Measurements from ENCODE around the gene TBXAS1.

TBXAS1 gene

DNA sequence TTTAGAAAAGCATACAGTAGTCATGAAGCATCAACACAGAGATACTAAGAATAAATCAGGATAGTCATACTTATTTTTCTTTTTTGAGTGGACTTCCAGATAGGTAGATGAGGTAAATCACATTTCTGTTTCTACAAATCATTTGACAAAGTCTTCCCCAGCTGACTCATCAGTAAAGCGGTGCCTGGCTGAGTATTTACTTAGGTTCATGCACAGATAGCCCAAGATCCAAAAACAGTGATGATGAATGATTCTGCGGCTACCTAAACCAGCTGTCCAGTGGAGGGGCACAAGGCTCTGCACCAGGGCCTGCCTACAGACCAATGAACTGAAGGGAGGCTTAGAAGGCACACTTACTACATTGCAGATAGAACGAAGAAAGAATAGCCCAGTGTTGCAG is 120.6 kb downstream of the TBXAS1 start:
- no peak for DNase-seq

DNA sequence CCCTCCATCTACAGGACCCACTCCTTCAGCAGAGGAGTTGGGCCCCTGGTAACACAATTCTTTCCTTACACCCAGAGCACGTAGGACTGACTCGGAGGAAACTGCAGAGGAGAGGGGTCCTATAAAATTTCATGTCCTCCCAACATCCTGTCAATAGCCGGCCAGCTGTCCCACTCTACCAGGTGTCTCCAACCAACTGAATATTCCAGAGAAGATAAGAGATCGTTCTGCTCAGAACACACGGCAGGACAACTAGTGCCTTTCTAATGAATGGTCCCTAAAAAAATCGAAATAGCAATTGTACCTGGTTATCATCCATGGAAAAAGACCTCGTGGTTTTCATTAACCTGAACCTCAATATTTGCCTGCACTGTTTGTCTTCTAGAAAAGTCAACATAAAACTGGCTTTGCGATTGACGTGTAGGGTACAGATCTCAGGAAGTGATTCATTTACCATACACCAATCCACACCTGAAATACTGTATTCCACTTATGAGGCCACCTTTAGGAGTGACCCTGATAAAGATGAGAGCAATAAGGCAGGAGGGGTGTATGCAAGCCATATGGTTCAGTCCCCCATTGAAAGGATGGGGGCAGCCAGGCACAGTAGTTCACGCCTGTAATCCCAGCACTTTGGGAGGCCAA is 121.9 kb downstream of the TBXAS1 start:
- DNase-seq: no peak

DNA sequence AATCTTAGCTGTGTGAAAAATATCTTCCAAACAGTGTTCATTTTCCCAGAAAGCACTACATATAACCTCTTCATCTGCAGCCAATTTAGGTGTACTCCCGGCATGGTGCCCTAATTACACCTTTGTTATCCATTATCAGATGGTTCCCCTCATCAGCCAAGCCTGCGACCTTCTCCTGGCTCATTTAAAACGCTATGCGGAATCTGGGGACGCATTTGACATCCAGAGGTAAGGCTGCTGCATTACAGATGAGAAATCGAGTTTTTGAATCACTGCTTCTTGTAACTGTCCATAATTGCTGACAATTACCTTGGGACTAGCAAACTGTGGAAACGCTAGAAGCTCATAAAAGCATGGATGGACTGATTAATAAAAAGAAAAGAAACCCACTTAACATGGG is 124.2 kb downstream of the TBXAS1 start:
- no peak for DNase-seq

DNA sequence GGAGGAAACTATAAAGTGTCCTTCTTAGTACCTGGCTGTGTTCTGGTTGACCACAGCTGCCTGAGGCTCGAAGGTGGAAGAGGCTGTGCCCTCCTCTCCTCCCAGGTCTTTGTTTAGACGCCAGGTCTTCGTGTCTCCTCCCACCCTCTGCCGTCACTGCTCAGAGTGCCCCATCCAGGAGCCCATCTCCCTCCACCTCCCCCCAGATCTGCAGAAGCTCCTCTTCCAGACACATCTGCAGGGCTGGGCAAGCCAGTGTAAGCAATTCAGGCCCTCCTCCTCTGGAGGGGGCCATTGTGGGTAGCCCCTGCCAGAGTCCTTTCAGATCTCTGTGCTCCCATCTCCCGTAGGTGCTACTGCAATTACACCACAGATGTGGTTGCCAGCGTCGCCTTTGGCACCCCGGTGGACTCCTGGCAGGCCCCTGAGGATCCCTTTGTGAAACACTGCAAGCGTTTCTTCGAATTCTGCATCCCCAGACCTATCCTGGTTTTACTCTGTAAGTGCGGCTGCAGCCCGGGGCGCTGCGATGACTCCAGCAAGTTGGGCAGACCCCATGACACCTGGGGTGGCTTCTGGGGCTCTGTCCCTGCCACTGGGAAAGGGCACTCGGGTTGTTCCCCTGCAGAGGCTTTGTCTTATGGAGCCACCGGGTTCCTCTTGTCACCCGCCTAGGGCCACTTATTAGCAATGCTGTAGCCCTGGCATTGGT is 126.2 kb downstream of the TBXAS1 start:
- no peak for DNase-seq

DNA sequence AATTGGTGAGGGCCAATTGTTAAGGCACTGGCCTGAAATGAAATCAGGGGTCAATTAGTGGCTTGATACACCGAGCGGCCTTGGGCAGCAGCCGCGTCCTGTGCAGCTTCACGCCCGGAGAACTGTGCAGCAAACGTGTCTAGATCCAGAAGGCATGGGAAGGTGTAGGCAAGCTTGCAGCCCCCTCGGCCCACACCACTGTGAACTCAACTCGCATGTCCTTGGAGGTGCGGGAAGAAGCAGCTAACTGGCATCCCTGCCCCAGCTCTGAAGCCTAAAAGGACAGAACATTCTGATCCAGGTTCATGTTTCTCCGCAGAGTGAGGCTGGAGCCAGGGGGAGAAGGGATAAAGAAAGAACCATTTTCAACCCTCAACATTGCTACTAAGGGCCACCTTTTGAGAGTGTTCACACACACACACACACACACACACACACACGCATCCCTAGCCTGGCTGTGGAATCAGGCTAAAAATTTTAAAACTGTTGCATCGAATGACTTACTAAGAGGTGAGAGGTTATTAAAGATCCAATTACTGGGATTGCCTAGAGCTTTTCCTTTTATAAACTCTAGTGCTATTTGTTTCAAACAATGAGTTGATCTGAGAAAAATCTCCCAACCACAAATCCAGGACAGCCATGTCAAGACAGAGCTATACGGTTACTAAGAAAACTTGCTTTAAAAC is 129.7 kb downstream of the TBXAS1 start:
- DNase-seq: no peak

DNA sequence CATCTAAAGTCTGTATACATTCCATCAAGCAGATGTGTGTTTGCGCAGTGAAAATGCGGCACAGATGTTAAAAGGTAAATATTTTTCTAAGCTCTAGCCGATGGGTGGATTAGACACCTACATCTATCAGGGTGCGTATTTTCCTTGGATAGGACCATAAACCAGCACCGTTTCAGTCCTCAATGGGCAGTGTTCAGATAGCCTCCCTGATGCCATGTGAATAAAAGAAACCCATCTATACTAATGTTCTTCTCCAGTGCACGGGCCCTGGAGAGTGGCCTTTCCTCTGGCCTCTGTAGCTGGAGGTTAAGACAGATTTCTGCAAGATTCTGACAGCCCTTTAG is 130.2 kb downstream of the TBXAS1 start:
- DNase-seq: no peak

DNA sequence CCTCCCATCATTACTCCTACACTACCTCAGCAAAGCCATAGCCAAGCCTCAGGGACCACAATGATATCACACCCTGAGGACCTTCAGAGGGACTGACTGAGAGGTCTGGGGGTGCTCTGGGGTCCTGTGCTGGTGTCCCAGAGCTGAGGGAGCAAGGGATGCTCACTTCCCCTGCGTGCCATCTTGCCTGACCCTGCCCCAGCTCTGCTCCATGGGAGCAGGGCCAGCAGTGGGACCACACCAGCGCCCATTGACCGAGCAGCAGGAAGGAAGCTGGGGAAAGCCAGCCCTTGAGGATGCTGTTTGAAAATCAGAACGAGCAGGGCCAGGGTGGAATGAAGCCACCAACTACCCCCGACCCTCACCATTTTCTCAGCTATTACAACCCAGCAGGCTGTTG is 130.7 kb downstream of the TBXAS1 start:
- no peak for DNase-seq

DNA sequence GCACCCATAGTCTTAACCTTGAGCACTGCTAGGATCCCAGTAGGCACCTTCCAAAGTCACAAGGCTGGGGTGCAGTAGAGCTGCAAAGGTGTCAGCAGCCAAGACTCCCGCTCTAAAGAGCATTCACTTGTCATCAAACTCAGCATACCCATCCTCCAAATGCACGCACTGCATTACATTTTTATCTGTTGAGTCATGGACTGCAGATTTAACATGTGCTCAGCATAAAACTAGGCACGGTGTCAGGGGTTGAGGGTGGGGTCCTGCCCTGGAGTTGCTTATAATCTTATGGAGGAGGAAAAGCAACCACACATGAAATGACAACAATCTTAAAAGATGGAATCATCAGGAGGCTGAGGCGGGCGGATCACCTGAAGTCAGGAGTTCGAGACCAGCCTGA is 131.1 kb downstream of the TBXAS1 start:
- no peak for DNase-seq

DNA sequence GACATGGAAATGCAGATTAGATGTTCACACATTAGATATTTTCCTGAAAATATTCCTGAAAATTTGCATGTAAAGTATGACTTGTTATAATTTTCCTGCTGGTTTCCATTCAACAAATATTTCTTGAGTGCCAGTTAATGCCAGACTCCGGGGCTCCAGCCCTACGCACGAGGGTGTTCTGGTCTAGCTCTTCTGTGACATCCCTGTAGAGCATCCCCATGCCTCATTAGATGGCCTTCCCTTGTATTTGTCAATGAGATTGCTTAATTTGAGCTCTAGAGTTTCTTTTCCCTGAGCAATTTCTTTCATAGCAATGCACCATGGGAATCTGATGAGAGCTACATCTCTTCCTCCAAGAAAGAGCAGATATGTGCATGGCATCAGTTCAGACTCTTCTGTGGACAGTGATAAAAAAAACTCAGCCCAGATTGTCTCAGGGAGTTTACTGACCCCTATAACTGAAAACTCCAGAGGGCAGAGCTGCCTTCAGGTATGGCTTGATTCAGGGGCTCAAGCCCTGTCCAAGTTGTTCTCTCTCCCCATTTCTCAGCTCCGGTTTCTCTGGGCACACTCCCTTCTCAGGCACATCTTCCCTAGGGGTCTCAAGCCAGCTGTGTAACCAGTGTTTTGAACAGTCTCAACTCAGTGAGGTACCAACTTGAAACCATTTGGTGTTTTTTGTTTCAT is 137.0 kb downstream of the TBXAS1 start:
- no peak for DNase-seq

DNA sequence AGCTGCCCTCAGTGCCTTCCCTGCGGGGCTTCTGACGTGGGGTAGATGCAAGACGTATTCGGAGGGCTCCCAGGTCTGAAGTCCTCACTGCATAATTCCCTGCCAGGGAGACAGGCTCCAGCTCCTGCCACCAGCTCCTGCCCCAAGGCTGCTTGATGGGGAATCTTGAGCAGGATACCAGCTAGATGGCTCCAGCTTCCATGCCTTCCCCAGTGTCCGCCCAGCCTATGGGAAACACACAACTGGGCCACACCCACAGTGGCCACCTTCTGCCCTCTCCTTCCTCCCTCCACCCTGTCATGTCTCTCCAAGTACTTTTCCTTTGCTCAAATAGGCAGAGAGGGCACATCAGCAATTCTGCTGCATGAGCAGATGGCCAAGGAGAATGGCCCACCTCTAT is 137.9 kb downstream of the TBXAS1 start:
- no peak for DNase-seq

DNA sequence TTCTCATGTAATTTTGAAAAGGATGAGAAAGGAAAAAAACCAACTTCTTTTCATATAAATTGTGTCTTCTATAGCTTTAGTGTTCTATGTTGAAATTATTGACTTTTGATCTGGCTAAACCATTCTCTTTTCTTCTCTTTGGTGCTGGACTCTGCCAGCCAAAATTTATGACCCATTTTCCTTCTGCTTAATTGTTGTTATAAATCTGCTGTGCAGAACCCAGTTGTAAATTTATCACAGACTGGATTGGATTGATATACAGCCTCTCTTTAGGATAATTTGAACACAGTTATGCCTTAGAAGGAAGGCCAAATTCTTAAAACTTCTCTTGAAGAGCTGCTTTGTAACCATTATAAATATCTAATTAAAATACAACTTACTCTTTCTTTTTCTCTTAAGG is 139.9 kb downstream of the TBXAS1 start:
- DNase-seq: no peak

DNA sequence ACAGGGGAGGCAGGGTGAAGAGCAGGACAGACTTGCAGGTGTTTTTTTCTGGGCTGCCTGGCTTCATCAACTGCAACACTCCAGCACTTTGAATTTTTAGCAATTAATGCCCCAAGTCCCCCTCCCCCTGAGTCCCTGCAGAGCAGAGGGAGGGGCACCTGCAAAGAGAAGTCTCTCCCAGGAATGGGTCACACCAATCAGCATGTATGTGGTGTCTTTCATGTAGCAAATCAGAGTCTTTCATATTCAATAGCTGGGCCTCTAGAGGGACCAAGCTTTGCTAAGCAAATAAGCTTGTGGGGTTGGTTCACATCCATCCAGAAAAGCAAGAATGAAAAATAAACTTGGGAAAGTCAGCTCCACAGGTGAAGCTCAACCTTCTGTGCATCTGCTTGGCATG is 143.0 kb downstream of the TBXAS1 start:
- no peak for DNase-seq

DNA sequence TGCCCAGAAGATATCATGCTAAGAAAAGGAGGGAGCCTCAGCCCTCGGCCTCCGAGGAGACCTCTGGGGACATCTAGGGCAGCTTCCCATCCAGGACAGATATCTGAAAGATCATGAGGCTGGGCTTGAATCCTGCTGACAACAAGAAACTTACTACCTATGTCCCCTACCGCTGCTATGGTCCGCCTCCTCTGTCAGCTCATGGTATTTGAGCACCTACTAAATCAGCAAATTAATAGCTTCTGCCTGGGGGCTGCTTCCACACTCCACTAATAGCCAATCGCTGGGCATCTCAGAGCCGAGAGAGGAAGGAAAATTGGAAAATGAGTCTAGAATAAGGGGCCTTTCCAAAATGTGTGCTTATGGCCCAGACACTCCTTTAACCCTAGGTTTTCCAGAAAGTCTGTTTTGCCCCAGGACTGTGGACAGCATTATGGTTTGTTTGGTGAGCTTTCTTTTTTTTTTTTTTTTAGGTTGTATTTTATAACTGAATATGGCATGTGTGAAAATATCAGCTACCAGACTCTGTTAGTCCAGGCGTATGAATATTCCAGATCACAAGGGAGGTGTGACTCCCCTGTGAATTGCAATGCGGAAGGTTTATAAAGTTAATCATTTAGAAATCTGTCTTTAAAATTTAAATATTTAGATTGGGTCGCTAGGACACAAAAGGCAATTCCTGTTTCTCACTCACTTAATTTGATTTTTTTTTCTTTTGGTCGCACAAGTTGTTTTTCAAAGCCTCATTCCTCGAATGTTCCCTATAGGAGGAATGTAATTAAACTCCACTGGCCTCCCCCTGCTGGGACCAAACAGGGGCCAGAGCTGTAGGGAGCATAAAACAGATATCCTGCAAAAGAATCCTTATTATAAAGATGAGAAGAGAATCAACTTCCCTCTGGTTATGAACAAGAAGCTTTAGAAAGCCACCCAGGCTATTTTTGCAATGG is 144.3 kb downstream of the TBXAS1 start:
- no peak for DNase-seq

DNA sequence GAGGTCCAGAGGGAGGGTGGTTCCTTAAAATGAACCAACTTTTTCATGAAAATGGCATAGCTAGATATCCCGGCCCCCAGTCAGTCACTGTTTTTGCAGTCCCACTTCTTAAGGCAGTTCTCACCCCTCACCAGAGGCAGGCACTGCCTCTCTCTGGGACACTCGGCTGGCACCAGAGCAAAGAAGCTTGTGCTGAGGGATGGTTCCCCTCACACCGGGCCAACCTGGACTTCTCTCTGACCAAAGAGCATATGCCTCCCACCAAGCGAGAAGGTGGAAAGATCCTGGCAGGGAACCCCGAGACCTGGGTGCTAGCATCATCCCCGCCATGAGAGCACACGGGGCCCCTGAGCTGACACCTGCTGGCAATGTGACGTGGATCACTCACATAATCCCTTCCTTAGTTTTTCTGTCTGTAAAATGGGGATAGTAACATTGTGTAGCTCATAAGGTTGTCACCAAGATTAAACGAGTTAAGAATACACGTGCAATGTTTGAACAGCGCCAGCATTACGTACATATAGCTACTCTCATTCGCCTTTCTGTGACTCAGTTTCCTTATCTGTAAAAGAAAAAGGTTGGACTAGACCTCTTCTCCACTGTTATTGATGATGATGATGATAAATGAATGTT is 145.2 kb downstream of the TBXAS1 start:
- no peak for DNase-seq

DNA sequence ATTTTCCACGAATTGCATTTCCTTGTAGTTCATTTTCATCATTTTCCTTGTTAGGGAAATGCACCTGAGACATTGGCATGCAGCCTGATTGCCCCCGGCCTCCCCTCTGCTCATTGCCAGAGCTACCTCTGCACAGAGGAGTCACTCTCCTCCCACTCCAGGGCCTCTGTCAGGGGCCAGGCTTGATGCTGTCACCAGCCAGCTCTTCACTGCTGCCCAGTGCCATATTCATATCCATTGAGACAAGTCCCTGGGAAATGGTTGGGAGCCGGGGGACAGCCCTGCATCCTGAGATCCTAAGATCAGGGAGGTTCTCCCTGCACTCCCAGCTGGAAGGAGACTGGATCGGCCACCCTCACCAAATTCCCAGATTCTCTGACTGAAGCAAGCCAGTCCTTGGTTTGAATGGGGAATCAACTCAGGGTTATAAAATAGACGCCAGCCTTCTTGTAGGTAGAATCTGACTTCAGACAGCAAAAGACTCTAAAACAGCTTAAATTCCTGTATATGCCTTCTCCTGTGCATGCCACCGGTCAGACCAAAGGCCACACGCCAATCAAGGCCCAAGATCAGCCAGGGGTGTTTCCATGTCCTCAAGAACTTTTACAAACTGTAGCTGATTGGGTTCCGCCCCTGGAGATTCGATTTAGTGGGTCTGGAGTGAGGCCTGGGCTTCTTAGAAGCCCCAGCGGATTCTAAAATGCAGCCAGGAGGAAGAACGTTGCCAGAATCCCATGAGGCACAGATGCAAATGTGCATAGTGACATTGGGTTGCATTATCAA is 147.2 kb downstream of the TBXAS1 start:
- no peak for DNase-seq

DNA sequence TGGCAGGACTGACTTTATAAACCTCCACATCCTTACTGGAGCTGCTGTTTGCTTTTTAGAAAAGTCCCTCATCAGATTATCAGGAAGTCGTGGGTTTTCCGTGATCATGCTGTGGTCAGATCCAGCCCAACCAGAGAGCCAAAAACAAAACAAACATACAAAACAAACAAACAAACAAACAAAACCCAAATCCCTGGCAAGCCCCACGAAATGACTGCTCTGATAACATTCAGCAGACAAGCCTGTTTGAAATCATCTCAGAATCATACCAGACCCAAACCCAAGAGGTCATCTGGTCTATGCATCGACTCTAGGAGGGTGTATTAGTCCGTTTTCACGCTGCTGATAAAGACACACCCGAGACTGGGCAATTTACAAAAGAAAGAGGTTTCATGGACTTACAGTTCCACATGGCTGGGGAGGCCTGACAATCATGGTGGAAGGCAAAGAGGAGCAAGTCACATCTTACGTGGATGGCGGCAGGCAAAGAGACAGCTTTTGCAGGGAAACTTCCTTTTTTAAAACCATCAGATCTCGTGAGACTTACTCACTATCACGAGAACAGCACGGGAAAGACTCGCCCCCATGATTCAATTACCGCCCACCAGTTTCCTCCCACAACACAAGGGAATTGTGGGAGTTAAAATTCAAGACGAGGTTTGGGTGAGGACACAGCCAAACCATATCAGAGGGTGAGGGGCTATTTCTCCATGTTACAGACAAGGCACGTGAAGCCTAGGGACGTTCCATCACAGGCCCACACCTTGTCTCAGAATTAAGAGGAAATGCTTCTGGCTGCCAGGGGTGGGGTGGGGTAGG is 148.0 kb downstream of the TBXAS1 start:
- peak in 3 of 4 experiments; percentile 22 to 36 (median 34) for DNase-seq

DNA sequence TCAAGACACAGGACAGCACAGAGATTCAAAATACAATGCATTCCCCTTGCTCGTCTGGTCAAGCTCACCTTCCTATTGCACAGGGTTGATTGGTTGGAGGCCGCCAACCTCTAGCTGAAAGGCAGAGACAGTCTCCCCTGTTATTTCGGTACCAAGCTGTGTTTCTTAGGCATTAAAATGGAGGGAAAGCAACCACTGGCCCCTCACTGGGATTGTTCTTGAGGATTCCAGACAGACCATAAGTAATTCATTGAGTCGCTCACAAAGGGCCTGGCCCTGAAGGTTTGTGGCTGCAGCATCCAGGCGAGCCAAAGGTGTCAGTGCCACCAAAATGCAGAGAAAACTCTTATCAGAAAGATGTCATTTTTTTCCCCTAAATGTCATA is 152.4 kb downstream of the TBXAS1 start:
- no peak for DNase-seq

DNA sequence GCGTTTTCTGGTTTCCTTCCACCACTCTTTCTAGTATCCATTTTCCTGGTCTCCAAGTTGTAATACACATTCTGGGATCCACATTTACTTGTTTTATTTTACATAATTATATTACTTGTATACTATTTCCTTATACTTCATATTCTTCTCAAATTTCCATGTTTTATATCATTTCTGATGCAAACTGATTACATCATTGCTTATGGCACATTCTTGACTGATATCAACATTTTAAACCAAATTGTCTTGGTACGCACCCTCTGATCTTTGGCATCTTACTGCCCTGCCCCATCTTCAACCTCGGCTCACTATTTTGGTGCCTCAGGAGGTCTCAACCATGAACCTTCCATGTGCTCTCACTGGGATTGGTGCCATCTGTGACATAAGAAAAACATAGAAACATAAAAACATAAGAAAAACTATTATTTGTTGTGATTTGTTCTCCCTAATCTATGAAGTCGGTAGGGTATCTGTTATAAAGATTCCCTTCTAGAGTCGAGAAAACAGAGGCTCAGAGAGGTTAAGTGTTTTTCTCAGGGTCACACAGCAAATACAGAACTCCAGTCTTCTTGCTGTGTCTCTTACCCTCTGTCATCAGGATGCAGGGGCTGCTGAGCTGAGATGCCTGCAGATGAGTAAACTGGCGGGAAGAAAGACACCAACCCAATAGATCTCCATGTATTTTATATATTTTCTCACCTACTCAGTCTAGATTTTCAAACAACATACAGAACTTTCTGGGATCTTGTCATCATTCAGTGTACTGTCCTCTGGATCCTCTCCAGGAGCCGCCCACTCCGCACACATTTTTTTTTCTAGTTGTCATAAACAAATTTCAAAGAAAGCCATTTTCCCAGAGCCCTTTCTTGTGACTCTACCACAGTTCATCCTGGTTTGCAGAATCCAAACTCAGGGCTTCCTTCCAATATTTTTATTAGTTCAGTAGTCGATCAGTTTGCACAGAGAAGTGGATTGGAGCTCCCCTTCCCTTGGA is 154.2 kb downstream of the TBXAS1 start:
- DNase-seq: no peak
